ENCODE measurements around the gene RASGRF1.

DNA sequence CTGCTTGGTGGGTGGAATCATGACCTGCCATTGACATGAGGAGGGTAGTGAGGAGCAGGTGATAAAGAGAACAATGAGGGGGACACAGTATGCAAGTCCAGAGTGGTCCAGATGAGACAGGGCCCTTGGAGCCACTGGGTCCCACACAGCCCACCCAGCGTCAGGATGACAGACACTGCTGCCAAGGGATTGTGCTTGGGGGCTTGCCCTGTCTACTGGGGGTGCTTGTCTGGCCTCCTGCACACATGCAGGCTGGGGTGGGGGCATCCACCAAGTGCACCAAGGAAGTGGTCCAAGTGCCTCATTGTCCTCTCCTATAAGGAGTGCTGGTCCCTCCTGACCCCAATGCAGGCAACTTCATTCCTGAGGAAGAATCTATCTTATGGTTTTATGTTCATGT lies 106.5 kb downstream of the RASGRF1 start:
- TF ChIP-seq, protein P1, sequence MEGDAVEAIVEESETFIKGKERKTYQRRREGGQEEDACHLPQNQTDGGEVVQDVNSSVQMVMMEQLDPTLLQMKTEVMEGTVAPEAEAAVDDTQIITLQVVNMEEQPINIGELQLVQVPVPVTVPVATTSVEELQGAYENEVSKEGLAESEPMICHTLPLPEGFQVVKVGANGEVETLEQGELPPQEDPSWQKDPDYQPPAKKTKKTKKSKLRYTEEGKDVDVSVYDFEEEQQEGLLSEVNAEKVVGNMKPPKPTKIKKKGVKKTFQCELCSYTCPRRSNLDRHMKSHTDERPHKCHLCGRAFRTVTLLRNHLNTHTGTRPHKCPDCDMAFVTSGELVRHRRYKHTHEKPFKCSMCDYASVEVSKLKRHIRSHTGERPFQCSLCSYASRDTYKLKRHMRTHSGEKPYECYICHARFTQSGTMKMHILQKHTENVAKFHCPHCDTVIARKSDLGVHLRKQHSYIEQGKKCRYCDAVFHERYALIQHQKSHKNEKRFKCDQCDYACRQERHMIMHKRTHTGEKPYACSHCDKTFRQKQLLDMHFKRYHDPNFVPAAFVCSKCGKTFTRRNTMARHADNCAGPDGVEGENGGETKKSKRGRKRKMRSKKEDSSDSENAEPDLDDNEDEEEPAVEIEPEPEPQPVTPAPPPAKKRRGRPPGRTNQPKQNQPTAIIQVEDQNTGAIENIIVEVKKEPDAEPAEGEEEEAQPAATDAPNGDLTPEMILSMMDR (tag by site-specific recombination; IDR thresholded peaks at IDR 0.05) = no peak
- TF ChIP-seq ZNF549 (tag by site-specific recombination; IDR thresholded peaks at IDR 0.05) (no peak), ZIC2 (tag by site-specific recombination; IDR thresholded peaks at IDR 0.05) (no peak), TCF7L2 (IDR thresholded peaks at IDR 0.05; ENCODE audit: borderline replicate concordance, low read depth, low read length) (no peak), SETDB1 (IDR thresholded peaks at IDR 0.05; ENCODE audit: insufficient read length, low read length) (no peak), OSR2 (tag by site-specific recombination; IDR thresholded peaks at IDR 0.05) (no peak), ZNF121 (tag by site-specific recombination; IDR thresholded peaks at IDR 0.05) (no peak), ZNF785 (tag by site-specific recombination; IDR thresholded peaks at IDR 0.05) (no peak)
- TF ChIP-seq, protein P2, sequence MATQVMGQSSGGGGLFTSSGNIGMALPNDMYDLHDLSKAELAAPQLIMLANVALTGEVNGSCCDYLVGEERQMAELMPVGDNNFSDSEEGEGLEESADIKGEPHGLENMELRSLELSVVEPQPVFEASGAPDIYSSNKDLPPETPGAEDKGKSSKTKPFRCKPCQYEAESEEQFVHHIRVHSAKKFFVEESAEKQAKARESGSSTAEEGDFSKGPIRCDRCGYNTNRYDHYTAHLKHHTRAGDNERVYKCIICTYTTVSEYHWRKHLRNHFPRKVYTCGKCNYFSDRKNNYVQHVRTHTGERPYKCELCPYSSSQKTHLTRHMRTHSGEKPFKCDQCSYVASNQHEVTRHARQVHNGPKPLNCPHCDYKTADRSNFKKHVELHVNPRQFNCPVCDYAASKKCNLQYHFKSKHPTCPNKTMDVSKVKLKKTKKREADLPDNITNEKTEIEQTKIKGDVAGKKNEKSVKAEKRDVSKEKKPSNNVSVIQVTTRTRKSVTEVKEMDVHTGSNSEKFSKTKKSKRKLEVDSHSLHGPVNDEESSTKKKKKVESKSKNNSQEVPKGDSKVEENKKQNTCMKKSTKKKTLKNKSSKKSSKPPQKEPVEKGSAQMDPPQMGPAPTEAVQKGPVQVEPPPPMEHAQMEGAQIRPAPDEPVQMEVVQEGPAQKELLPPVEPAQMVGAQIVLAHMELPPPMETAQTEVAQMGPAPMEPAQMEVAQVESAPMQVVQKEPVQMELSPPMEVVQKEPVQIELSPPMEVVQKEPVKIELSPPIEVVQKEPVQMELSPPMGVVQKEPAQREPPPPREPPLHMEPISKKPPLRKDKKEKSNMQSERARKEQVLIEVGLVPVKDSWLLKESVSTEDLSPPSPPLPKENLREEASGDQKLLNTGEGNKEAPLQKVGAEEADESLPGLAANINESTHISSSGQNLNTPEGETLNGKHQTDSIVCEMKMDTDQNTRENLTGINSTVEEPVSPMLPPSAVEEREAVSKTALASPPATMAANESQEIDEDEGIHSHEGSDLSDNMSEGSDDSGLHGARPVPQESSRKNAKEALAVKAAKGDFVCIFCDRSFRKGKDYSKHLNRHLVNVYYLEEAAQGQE (tag by site-specific recombination; IDR thresholded peaks at IDR 0.05) = no peak
- TF ChIP-seq, protein P3, sequence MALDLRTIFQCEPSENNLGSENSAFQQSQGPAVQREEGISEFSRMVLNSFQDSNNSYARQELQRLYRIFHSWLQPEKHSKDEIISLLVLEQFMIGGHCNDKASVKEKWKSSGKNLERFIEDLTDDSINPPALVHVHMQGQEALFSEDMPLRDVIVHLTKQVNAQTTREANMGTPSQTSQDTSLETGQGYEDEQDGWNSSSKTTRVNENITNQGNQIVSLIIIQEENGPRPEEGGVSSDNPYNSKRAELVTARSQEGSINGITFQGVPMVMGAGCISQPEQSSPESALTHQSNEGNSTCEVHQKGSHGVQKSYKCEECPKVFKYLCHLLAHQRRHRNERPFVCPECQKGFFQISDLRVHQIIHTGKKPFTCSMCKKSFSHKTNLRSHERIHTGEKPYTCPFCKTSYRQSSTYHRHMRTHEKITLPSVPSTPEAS (tag by site-specific recombination; IDR thresholded peaks at IDR 0.05) = no peak
- TF ChIP-seq, protein P4, sequence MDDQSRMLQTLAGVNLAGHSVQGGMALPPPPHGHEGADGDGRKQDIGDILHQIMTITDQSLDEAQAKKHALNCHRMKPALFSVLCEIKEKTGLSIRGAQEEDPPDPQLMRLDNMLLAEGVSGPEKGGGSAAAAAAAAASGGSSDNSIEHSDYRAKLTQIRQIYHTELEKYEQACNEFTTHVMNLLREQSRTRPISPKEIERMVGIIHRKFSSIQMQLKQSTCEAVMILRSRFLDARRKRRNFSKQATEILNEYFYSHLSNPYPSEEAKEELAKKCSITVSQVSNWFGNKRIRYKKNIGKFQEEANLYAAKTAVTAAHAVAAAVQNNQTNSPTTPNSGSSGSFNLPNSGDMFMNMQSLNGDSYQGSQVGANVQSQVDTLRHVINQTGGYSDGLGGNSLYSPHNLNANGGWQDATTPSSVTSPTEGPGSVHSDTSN (CRISPR knock-in tag; IDR thresholded peaks at IDR 0.05) = no peak

Data from HEK293 (cell line).